ENCODE results near the gene OR4K1.

OR4K1 gene

GRCh38 chr14:19930617-19931016 is at the start of gene OR4K1:
TSS of gene OR4K1 (plus strand) at chr14:19930917. CDS start at chr14:19935667, 4,750 bp downstream.
- H3K27me3 ChIP-seq (ENCODE audit: low read depth, low read length) = no peaks in the 10 kb centered on the region

GRCh38 chr14:19895282-19895681 is 35.4 kb upstream of the OR4K1 start:
- H3K9me3 ChIP-seq (ENCODE audit: control insufficient read depth in 1 of 2, low read length in 2 of 2) = peaks cover 11 to 29% of the 10 kb centered on the region in 2 donors
- H3K4me1 ChIP-seq (ENCODE audit: control insufficient read depth in 1 of 2, insufficient read depth in 2 of 2, low read length in 2 of 2) = no peaks in the 10 kb centered on the region
- no peak overlapping the region for H3K4me3 ChIP-seq (ENCODE audit: low read depth in 1 of 2, low read length in 2 of 2)
- no peaks in the 10 kb centered on the region for H3K36me3 ChIP-seq (ENCODE audit: control insufficient read depth in 1 of 2, insufficient read depth in 2 of 2, low read length in 2 of 2)
- H3K27me3 ChIP-seq (ENCODE audit: low read depth, low read length) = no peaks in the 10 kb centered on the region
- H3K27ac ChIP-seq (ENCODE audit: low read length) = no peak overlapping the region

More at GRCh38 chr14:19930617-19931016, at the start of gene OR4K1:
- Histone ChIP-seq H3K4me1 (ENCODE audit: control insufficient read depth in 1 of 2, insufficient read depth in 2 of 2, low read length in 2 of 2) (no peaks in the 10 kb centered on the region), H3K27ac (ENCODE audit: low read length) (no peak within 1 kb of the TSS), H3K4me3 (ENCODE audit: low read depth in 1 of 2, low read length in 2 of 2) (no peak within 1 kb of the TSS), H3K36me3 (ENCODE audit: control insufficient read depth in 1 of 2, insufficient read depth in 2 of 2, low read length in 2 of 2) (no peaks in the 10 kb centered on the region), H3K9me3 (ENCODE audit: control insufficient read depth in 1 of 2, low read length in 2 of 2) (no peaks in the 10 kb centered on the region)

GRCh38 chr14:19900999-19901398 is 29.7 kb upstream of the OR4K1 start:
- H3K36me3 ChIP-seq (ENCODE audit: control insufficient read depth in 1 of 2, insufficient read depth in 2 of 2, low read length in 2 of 2) = no peaks in the 10 kb centered on the region
- H3K9me3 ChIP-seq (ENCODE audit: control insufficient read depth in 1 of 2, low read length in 2 of 2) = no peaks in the 10 kb centered on the region
- no peak overlapping the region for H3K4me3 ChIP-seq (ENCODE audit: low read depth in 1 of 2, low read length in 2 of 2)
- no peaks in the 10 kb centered on the region for H3K27me3 ChIP-seq (ENCODE audit: low read depth, low read length)
- no peaks in the 10 kb centered on the region for H3K4me1 ChIP-seq (ENCODE audit: control insufficient read depth in 1 of 2, insufficient read depth in 2 of 2, low read length in 2 of 2)
- no peak overlapping the region for H3K27ac ChIP-seq (ENCODE audit: low read length)

GRCh38 chr14:19902409-19902808 is 28.3 kb upstream of the OR4K1 start:
- Histone ChIP-seq H3K9me3 (ENCODE audit: control insufficient read depth in 1 of 2, low read length in 2 of 2) (no peaks in the 10 kb centered on the region), H3K27me3 (ENCODE audit: low read depth, low read length) (no peaks in the 10 kb centered on the region), H3K4me1 (ENCODE audit: control insufficient read depth in 1 of 2, insufficient read depth in 2 of 2, low read length in 2 of 2) (no peaks in the 10 kb centered on the region), H3K4me3 (ENCODE audit: low read depth in 1 of 2, low read length in 2 of 2) (no peak overlapping the region), H3K27ac (ENCODE audit: low read length) (no peak overlapping the region), H3K36me3 (ENCODE audit: control insufficient read depth in 1 of 2, insufficient read depth in 2 of 2, low read length in 2 of 2) (no peaks in the 10 kb centered on the region)

GRCh38 chr14:19906665-19907064 is 24.1 kb upstream of the OR4K1 start:
- peaks cover 2 to 6% of the 10 kb centered on the region in 2 donors for H3K9me3 ChIP-seq (ENCODE audit: control insufficient read depth in 1 of 2, low read length in 2 of 2)

GRCh38 chr14:19911114-19911513 is 19.6 kb upstream of the OR4K1 start:
- Histone ChIP-seq H3K4me3 (ENCODE audit: low read depth in 1 of 2, low read length in 2 of 2) (no peak overlapping the region), H3K4me1 (ENCODE audit: control insufficient read depth in 1 of 2, insufficient read depth in 2 of 2, low read length in 2 of 2) (no peaks in the 10 kb centered on the region), H3K36me3 (ENCODE audit: control insufficient read depth in 1 of 2, insufficient read depth in 2 of 2, low read length in 2 of 2) (no peaks in the 10 kb centered on the region), H3K9me3 (ENCODE audit: control insufficient read depth in 1 of 2, low read length in 2 of 2) (peaks cover 2 to 6% of the 10 kb centered on the region in 2 donors), H3K27ac (ENCODE audit: low read length) (no peak overlapping the region), H3K27me3 (ENCODE audit: low read depth, low read length) (no peaks in the 10 kb centered on the region)

More at GRCh38 chr14:19906665-19907064, 24.1 kb upstream of the OR4K1 start:
- no peaks in the 10 kb centered on the region for H3K36me3 ChIP-seq (ENCODE audit: control insufficient read depth in 1 of 2, insufficient read depth in 2 of 2, low read length in 2 of 2)
- H3K27me3 ChIP-seq (ENCODE audit: low read depth, low read length) = no peaks in the 10 kb centered on the region
- no peak overlapping the region for H3K27ac ChIP-seq (ENCODE audit: low read length)
- H3K4me3 ChIP-seq (ENCODE audit: low read depth in 1 of 2, low read length in 2 of 2) = no peak overlapping the region
- H3K4me1 ChIP-seq (ENCODE audit: control insufficient read depth in 1 of 2, insufficient read depth in 2 of 2, low read length in 2 of 2) = no peaks in the 10 kb centered on the region

GRCh38 chr14:19917243-19917642 is 13.5 kb upstream of the OR4K1 start:
- H3K4me1 ChIP-seq (ENCODE audit: control insufficient read depth in 1 of 2, insufficient read depth in 2 of 2, low read length in 2 of 2) = no peaks in the 10 kb centered on the region
- H3K36me3 ChIP-seq (ENCODE audit: control insufficient read depth in 1 of 2, insufficient read depth in 2 of 2, low read length in 2 of 2) = no peaks in the 10 kb centered on the region
- H3K27ac ChIP-seq (ENCODE audit: low read length) = no peak overlapping the region
- no peak overlapping the region for H3K4me3 ChIP-seq (ENCODE audit: low read depth in 1 of 2, low read length in 2 of 2)
- no peaks in the 10 kb centered on the region for H3K9me3 ChIP-seq (ENCODE audit: control insufficient read depth in 1 of 2, low read length in 2 of 2)
- no peaks in the 10 kb centered on the region for H3K27me3 ChIP-seq (ENCODE audit: low read depth, low read length)

GRCh38 chr14:19917955-19918518 is 12.7 kb upstream of the OR4K1 start:
- no peaks in the 10 kb centered on the region for H3K27me3 ChIP-seq (ENCODE audit: low read depth, low read length)
- no peak overlapping the region for H3K4me3 ChIP-seq (ENCODE audit: low read depth in 1 of 2, low read length in 2 of 2)
- H3K36me3 ChIP-seq (ENCODE audit: control insufficient read depth in 1 of 2, insufficient read depth in 2 of 2, low read length in 2 of 2) = no peaks in the 10 kb centered on the region
- H3K9me3 ChIP-seq (ENCODE audit: control insufficient read depth in 1 of 2, low read length in 2 of 2) = no peaks in the 10 kb centered on the region
- no peak overlapping the region for H3K27ac ChIP-seq (ENCODE audit: low read length)
- no peaks in the 10 kb centered on the region for H3K4me1 ChIP-seq (ENCODE audit: control insufficient read depth in 1 of 2, insufficient read depth in 2 of 2, low read length in 2 of 2)

GRCh38 chr14:19918553-19919264 is 12.0 kb upstream of the OR4K1 start:
- no peaks in the 10 kb centered on the region for H3K9me3 ChIP-seq (ENCODE audit: control insufficient read depth in 1 of 2, low read length in 2 of 2)
- no peaks in the 10 kb centered on the region for H3K36me3 ChIP-seq (ENCODE audit: control insufficient read depth in 1 of 2, insufficient read depth in 2 of 2, low read length in 2 of 2)
- H3K4me3 ChIP-seq (ENCODE audit: low read depth in 1 of 2, low read length in 2 of 2) = no peak overlapping the region
- H3K4me1 ChIP-seq (ENCODE audit: control insufficient read depth in 1 of 2, insufficient read depth in 2 of 2, low read length in 2 of 2) = no peaks in the 10 kb centered on the region
- no peak overlapping the region for H3K27ac ChIP-seq (ENCODE audit: low read length)
- no peaks in the 10 kb centered on the region for H3K27me3 ChIP-seq (ENCODE audit: low read depth, low read length)

- H3K9me3 ChIP-seq (ENCODE audit: control insufficient read depth in 1 of 2, low read length in 2 of 2) = no peaks in the 10 kb centered on the region
- no peaks in the 10 kb centered on the region for H3K4me1 ChIP-seq (ENCODE audit: control insufficient read depth in 1 of 2, insufficient read depth in 2 of 2, low read length in 2 of 2)
- H3K27ac ChIP-seq (ENCODE audit: low read length) = no peak within 1 kb of the TSS
- no peaks in the 10 kb centered on the region for H3K27me3 ChIP-seq (ENCODE audit: low read depth, low read length)
- H3K4me3 ChIP-seq (ENCODE audit: low read depth in 1 of 2, low read length in 2 of 2) = no peak within 1 kb of the TSS
- no peaks in the 10 kb centered on the region for H3K36me3 ChIP-seq (ENCODE audit: control insufficient read depth in 1 of 2, insufficient read depth in 2 of 2, low read length in 2 of 2)
Measured at GRCh38 chr14:19920021-19920657, 10.6 kb upstream of the OR4K1 start, which contains the start of gene OR4K5. TSS of gene OR4K5 (plus strand) at chr14:19920607. CDS start at chr14:19920607, 0 bp downstream.

GRCh38 chr14:19941668-19942067 is 11.0 kb downstream of the OR4K1 start:
- no peaks in the 10 kb centered on the region for H3K36me3 ChIP-seq (ENCODE audit: control insufficient read depth in 1 of 2, insufficient read depth in 2 of 2, low read length in 2 of 2)
- H3K4me3 ChIP-seq (ENCODE audit: low read depth in 1 of 2, low read length in 2 of 2) = no peak overlapping the region
- no peaks in the 10 kb centered on the region for H3K4me1 ChIP-seq (ENCODE audit: control insufficient read depth in 1 of 2, insufficient read depth in 2 of 2, low read length in 2 of 2)
- H3K27me3 ChIP-seq (ENCODE audit: low read depth, low read length) = no peaks in the 10 kb centered on the region
- no peaks in the 10 kb centered on the region for H3K9me3 ChIP-seq (ENCODE audit: control insufficient read depth in 1 of 2, low read length in 2 of 2)
- no peak overlapping the region for H3K27ac ChIP-seq (ENCODE audit: low read length)

Data from muscle layer of duodenum (tissue), 2 donors.